ENCODE data around the gene KIRREL3. TPM values are rescaled to one million over a fixed set of nuclear protein-coding genes. Genes with fewer than 3 reads are reported as not detected.

Gene KIRREL3
- total and polyA plus RNA-seq, 4 donors: 0.02 to 0.71 (median 0.15) TPM; not detected in 1

DNA sequence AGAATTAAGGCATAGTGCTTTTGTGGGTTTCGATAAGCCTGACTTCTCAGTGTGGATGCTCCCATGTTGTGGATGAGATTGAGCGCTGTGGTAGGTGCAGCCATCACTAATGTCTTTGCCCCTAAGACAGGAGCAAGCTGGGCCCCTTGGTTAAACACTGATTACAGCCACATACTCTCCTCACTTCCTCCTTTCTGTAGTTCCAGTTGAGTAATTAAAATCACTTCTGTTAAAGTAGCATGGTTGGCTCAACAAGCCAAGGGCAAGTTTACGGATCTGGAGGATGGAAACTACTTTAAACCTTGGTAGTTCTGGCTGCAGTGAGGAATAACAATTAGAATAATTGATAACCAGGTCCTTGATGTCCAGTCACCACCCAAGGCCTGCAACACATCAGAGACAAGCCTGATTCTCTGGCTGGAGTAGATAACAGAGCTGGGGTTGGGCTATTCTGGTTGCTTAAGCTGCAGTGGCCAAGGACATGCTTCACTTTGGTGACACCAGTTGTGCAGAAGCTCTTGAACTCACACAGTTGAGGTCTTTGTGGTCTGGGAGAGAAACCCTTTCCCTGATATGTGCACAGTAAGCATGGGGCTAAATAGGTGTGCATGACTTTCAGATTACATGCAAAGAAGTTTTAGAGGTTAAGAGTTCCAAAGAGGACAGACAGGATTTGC is 81.3 kb downstream of the KIRREL3 start:
- WGBS, 2 donors: 75 to 80% methylated on average over 3 of the region's 3 CpGs
- Histone ChIP-seq H3K27me3 (ENCODE audit: control insufficient read depth in 3 of 3, insufficient read depth in 3 of 3, low read length in 2 of 3) (no peaks in the 10 kb centered on the region), H3K4me3 (no peak overlapping the region)

DNA sequence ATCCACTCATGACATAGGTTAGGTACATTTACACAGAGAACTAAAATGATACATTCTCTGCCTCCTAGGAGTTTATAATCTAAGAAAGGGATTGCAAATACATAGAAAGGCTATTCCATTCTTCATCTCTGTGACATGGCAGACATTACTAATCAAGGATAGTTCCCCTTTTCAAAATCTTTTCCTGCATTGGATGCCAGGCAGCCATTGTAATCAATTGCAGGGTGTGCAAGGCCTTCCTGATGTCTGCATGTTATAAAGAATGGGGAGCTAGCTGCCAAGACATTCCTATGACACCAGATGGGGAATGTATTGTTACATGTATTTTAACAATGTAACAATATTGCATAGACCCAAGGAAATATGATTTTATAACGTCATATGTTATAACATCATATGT is 82.0 kb downstream of the KIRREL3 start:
- Histone ChIP-seq H3K4me1 (ENCODE audit: control insufficient read depth in 5 of 5, insufficient read depth in 5 of 5, low read length in 5 of 5) (no peaks in the 10 kb centered on the region), H3K27ac (ENCODE audit: low read depth in 1 of 2, low read length in 1 of 2) (no peak overlapping the region), H3K27me3 (ENCODE audit: control insufficient read depth in 3 of 3, insufficient read depth in 3 of 3, low read length in 2 of 3) (no peaks in the 10 kb centered on the region), H3K36me3 (ENCODE audit: control insufficient read depth in 4 of 4, insufficient read depth in 4 of 4, low read length in 4 of 4) (no peaks in the 10 kb centered on the region), H3K4me3 (no peak overlapping the region), H3K9me3 (ENCODE audit: control insufficient read depth in 4 of 4, insufficient read depth in 3 of 4, low read length in 3 of 4) (no peaks in the 10 kb centered on the region), H3K9ac (ENCODE audit: insufficient read depth in 1 of 2, low read length in 2 of 2) (no peak overlapping the region)
- no peak for ATAC-seq (ENCODE audit: insufficient read depth, low FRiP score)
- 85% methylated on average over 1 of the region's 1 CpG for WGBS, 2 donors
- no peak for DNase-seq
- TF ChIP-seq, protein P1, sequence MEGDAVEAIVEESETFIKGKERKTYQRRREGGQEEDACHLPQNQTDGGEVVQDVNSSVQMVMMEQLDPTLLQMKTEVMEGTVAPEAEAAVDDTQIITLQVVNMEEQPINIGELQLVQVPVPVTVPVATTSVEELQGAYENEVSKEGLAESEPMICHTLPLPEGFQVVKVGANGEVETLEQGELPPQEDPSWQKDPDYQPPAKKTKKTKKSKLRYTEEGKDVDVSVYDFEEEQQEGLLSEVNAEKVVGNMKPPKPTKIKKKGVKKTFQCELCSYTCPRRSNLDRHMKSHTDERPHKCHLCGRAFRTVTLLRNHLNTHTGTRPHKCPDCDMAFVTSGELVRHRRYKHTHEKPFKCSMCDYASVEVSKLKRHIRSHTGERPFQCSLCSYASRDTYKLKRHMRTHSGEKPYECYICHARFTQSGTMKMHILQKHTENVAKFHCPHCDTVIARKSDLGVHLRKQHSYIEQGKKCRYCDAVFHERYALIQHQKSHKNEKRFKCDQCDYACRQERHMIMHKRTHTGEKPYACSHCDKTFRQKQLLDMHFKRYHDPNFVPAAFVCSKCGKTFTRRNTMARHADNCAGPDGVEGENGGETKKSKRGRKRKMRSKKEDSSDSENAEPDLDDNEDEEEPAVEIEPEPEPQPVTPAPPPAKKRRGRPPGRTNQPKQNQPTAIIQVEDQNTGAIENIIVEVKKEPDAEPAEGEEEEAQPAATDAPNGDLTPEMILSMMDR (IDR thresholded peaks at IDR 0.05; ENCODE audit: control extremely low read depth, extremely low read depth): no peak

More for the DNA sequence above, 81.3 kb downstream of the KIRREL3 start:
- ATAC-seq (ENCODE audit: insufficient read depth, low FRiP score): no peak
- Histone ChIP-seq H3K36me3 (ENCODE audit: control insufficient read depth in 4 of 4, insufficient read depth in 4 of 4, low read length in 4 of 4) (no peaks in the 10 kb centered on the region), H3K27ac (ENCODE audit: low read depth in 1 of 2, low read length in 1 of 2) (no peak overlapping the region), H3K4me1 (ENCODE audit: control insufficient read depth in 5 of 5, insufficient read depth in 5 of 5, low read length in 5 of 5) (no peaks in the 10 kb centered on the region), H3K9ac (ENCODE audit: insufficient read depth in 1 of 2, low read length in 2 of 2) (no peak overlapping the region), H3K9me3 (ENCODE audit: control insufficient read depth in 4 of 4, insufficient read depth in 3 of 4, low read length in 3 of 4) (peaks cover 0 to 1% (median 0%) of the 10 kb centered on the region in 4 donors)
- TF ChIP-seq, protein P1 (IDR thresholded peaks at IDR 0.05; ENCODE audit: control extremely low read depth, extremely low read depth): no peak
- no peak for DNase-seq

DNA sequence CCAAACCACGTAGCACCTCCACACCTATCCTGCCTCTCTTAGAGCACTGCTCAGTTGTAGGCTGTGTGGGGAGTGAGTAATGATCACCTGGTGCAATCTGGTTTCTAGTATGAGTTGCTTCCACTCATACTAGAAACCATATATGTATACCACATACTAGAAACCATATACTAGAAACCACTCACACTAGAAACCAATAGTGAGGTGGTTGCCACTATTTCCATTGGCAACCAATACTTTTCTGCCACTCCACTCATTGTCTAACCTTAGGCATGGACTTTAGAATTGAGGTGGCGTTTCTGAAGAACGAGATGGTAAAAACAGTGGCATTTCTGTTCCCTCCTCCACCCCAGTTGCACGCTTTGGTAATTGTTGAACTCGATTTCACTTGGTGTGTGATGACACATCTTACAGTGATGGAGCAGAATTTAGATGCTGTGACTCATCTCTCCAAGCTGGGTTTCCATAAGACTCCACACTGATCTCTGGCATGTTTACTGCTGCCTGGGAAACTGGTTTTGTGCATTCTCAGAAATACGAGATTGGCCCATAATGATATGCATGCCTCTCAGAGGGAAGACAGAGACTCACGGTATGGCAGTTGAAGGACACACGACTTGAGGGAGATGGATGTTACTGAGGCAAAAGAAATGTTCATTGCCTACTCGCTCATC is 82.9 kb downstream of the KIRREL3 start:
- no peak for DNase-seq
- no peak overlapping the region for H3K27ac ChIP-seq (ENCODE audit: low read depth in 1 of 2, low read length in 1 of 2)
- no peaks in the 10 kb centered on the region for H3K27me3 ChIP-seq (ENCODE audit: control insufficient read depth in 3 of 3, insufficient read depth in 3 of 3, low read length in 2 of 3)
- no peaks in the 10 kb centered on the region for H3K36me3 ChIP-seq (ENCODE audit: control insufficient read depth in 4 of 4, insufficient read depth in 4 of 4, low read length in 4 of 4)
- no peak for ATAC-seq (ENCODE audit: insufficient read depth, low FRiP score)
- 81 to 86% methylated on average over 9 of the region's 9 CpGs for WGBS, 2 donors
- H3K9me3 ChIP-seq (ENCODE audit: control insufficient read depth in 4 of 4, insufficient read depth in 3 of 4, low read length in 3 of 4): no peaks in the 10 kb centered on the region
- H3K4me1 ChIP-seq (ENCODE audit: control insufficient read depth in 5 of 5, insufficient read depth in 5 of 5, low read length in 5 of 5): no peaks in the 10 kb centered on the region
- no peak overlapping the region for H3K4me3 ChIP-seq
- no peak overlapping the region for H3K9ac ChIP-seq (ENCODE audit: insufficient read depth in 1 of 2, low read length in 2 of 2)
- TF ChIP-seq, protein P1 (IDR thresholded peaks at IDR 0.05; ENCODE audit: control extremely low read depth, extremely low read depth): no peak
